ENCODE measurements around the gene PHKA2.

Gene PHKA2

GRCh38 chrX:18877469-18877868, 106.4 kb downstream of the PHKA2 start:
- no peak for TF ChIP-seq CTCF (IDR thresholded peaks at IDR 0.05; ENCODE audit: borderline replicate concordance, extremely low read depth, low read length, poor library complexity, severe bottlenecking)
- TF ChIP-seq EZH2 (IDR thresholded peaks at IDR 0.05; ENCODE audit: borderline replicate concordance, low read depth, low read length, severe bottlenecking) = no peak
- ATAC-seq (ENCODE audit: insufficient read depth, low read depth) (no peak), DNase-seq (no peak)
- no peaks in the 10 kb centered on the region for H4K20me1 ChIP-seq (ENCODE audit: insufficient read depth, low read length)
- no peak overlapping the region for H3K4me2 ChIP-seq (ENCODE audit: insufficient read depth, low read length)
- no peak overlapping the region for H3K27ac ChIP-seq (ENCODE audit: low read length)
- no peaks in the 10 kb centered on the region for H3K27me3 ChIP-seq (ENCODE audit: insufficient read depth, low read length, poor library complexity)
- no peak overlapping the region for H3K4me3 ChIP-seq (ENCODE audit: low read depth in 1 of 2, low read length in 2 of 2)
- H3K36me3 ChIP-seq (ENCODE audit: insufficient read depth, low read length) = no peaks in the 10 kb centered on the region
- no peaks in the 10 kb centered on the region for H3K4me1 ChIP-seq (ENCODE audit: insufficient read depth, low read length)
- H3K9me3 ChIP-seq (ENCODE audit: insufficient read depth, low read length, severe bottlenecking) = no peaks in the 10 kb centered on the region
- H3K79me2 ChIP-seq (ENCODE audit: insufficient read depth, low read length) = no peaks in the 10 kb centered on the region
- no peak overlapping the region for H2AFZ ChIP-seq (ENCODE audit: low read depth, low read length)
- no peak overlapping the region for H3K9ac ChIP-seq (ENCODE audit: low read depth, low read length)

- H3K9me3 ChIP-seq (ENCODE audit: insufficient read depth, low read length, severe bottlenecking) = no peaks in the 10 kb centered on the region
- DNase-seq (no peak), ATAC-seq (ENCODE audit: insufficient read depth, low read depth) (no peak)
Measured at GRCh38 chrX:18875256-18875878, 108.5 kb downstream of the PHKA2 start.

GRCh38 chrX:18874560-18875255, 109.2 kb downstream of the PHKA2 start:
- Histone ChIP-seq H3K27ac (ENCODE audit: low read length) (no peak overlapping the region), H3K9me3 (ENCODE audit: insufficient read depth, low read length, severe bottlenecking) (no peaks in the 10 kb centered on the region), H4K20me1 (ENCODE audit: insufficient read depth, low read length) (no peaks in the 10 kb centered on the region), H2AFZ (ENCODE audit: low read depth, low read length) (no peak overlapping the region), H3K79me2 (ENCODE audit: insufficient read depth, low read length) (no peaks in the 10 kb centered on the region), H3K4me1 (ENCODE audit: insufficient read depth, low read length) (no peaks in the 10 kb centered on the region), H3K36me3 (ENCODE audit: insufficient read depth, low read length) (no peaks in the 10 kb centered on the region), H3K9ac (ENCODE audit: low read depth, low read length) (no peak overlapping the region), H3K27me3 (ENCODE audit: insufficient read depth, low read length, poor library complexity) (no peaks in the 10 kb centered on the region), H3K4me2 (ENCODE audit: insufficient read depth, low read length) (no peak overlapping the region), H3K4me3 (ENCODE audit: low read depth in 1 of 2, low read length in 2 of 2) (no peak overlapping the region)
- ATAC-seq (ENCODE audit: insufficient read depth, low read depth) (no peak), DNase-seq (no peak)
- TF ChIP-seq CTCF (IDR thresholded peaks at IDR 0.05; ENCODE audit: borderline replicate concordance, extremely low read depth, low read length, poor library complexity, severe bottlenecking) = no peak
- no peak for TF ChIP-seq EZH2 (IDR thresholded peaks at IDR 0.05; ENCODE audit: borderline replicate concordance, low read depth, low read length, severe bottlenecking)

More at GRCh38 chrX:18875256-18875878, 108.5 kb downstream of the PHKA2 start:
- H3K4me3 ChIP-seq (ENCODE audit: low read depth in 1 of 2, low read length in 2 of 2) = no peak overlapping the region
- TF ChIP-seq CTCF (IDR thresholded peaks at IDR 0.05; ENCODE audit: borderline replicate concordance, extremely low read depth, low read length, poor library complexity, severe bottlenecking) = no peak
- TF ChIP-seq EZH2 (IDR thresholded peaks at IDR 0.05; ENCODE audit: borderline replicate concordance, low read depth, low read length, severe bottlenecking) = no peak
- no peaks in the 10 kb centered on the region for H4K20me1 ChIP-seq (ENCODE audit: insufficient read depth, low read length)
- H3K4me1 ChIP-seq (ENCODE audit: insufficient read depth, low read length) = no peaks in the 10 kb centered on the region
- no peaks in the 10 kb centered on the region for H3K36me3 ChIP-seq (ENCODE audit: insufficient read depth, low read length)
- H3K9ac ChIP-seq (ENCODE audit: low read depth, low read length) = no peak overlapping the region
- H3K27me3 ChIP-seq (ENCODE audit: insufficient read depth, low read length, poor library complexity) = no peaks in the 10 kb centered on the region
- no peak overlapping the region for H3K27ac ChIP-seq (ENCODE audit: low read length)
- no peak overlapping the region for H3K4me2 ChIP-seq (ENCODE audit: insufficient read depth, low read length)
- no peaks in the 10 kb centered on the region for H3K79me2 ChIP-seq (ENCODE audit: insufficient read depth, low read length)
- H2AFZ ChIP-seq (ENCODE audit: low read depth, low read length) = no peak overlapping the region
